HG02973 (cell line): ENCODE measurements around the gene ARHGEF19.

Source experiments
- ATAC-seq: cut with Tn5 transposase; IDR thresholded peaks from one replicate; pipeline ENCODE4 v1.9.1; 2021; ENCODE audit warnings: moderate library complexity; ENCODE audit not compliant: unreplicated experiment

The ARHGEF19 gene

DNA sequence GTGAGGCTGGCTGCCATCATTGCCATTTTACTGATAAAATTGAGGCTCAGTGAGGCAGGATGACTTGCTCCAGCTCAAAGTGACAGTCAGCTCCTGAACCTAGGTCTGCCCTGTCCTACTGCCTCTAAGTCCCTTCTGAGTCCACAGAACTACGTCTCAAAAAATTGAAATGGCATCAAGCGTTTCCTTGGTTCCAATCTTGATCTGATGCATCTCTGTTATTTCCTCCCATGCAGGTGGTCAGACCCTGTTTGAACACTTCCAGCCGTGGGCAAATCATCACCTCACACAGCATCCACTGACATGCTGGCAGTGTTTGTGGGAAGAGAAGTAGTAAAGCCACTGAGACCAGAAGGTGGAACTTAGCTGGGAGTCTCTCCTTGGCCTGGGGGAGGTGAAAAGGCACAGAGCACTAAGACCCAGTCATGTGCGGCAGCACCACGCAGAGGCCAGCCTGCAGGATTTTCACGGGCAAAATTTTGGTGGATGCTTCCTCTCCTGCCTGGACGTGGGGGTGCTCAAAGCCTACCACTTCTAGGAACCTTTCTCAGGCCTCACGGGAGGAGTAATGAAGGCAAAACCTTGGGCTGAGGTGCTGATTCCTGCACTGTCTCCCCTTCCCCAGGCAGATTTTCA lies 32.3 kb upstream of the ARHGEF19 start:
- ATAC-seq: no peak

DNA sequence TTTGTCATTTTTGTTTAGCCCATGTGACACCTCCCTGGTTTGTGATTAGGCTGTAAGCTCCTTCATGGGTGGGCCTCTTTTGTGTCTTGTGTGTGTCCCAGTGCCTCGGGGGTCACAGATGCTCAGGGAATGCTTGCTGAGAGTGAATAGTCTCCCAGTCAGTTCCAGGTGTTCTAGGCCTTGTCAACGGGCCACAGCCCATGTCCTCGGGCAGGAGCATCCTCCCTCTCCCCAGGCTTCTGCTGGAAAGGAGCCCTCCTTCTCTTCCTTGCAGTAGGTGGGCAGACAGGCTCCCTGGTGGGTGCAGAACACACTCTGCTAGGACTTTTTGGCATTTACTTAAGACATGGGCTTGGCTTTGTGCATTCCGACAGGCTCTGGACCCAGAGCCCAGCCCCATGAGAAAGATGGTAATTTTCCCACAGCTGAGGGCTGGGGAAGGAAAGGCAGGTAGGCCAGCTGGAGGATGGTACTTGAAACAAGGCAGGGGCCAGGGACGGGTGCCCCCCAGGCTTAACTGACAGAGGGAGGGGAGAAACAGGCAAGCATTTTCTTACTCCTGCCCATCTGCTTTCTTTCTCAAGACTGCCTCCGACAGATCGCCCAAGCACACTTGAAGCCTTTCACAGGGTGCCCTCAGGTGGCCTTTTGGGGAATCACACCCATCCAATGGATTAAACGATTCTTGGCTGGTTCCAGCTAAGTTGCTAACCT lies 31.6 kb upstream of the ARHGEF19 start:
- no peak for ATAC-seq

DNA sequence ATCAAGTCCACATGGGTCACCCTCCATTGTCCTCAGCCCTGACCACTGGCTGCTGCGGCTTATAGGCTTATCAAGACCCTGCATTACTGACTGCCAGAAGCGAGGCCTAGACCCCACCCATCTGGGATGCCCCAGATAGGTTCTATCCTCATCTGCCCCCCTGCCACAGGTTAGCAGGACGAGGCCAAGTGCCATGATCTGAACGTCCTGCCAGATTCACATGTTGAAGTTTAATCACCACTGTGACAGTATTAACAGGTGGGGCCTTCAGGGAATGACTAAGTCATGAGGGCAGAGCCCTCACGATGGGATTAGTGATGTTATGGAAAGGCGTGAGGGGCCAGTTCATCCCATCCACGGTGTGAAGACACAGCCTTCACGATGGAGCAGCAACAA lies 30.8 kb upstream of the ARHGEF19 start:
- ATAC-seq: no peak

DNA sequence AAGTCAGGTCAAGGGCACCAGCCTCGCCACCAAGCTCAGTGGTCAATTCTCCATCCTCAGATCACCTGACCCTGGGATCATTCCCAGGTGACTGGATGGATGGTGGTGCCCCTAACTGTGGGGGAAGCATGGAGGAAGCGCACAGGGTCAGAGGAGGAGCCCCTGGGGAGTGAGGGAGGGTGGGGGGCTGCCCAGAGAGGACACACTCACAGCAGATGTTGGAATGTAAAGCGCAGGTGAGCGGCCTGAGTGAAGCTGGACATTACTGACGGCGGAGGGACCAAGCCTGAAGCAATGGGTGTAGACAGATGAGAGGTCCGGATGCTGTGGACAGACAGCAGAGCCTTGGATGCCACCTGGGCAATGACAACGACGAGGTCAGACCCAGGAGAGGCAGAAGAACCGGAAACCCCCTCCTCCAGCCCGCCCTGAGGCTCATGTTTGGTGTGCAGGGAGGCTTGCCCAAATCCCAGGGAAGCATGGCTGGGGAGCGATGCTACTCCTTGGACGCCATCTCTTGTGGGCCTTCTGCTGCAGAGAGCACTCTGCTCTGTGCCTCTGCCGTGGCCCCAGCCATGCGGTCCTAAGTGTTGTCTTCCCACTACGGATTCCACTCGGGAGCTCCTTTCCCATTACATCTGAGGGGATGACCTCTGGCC lies 30.2 kb upstream of the ARHGEF19 start:
- ATAC-seq: no peak

DNA sequence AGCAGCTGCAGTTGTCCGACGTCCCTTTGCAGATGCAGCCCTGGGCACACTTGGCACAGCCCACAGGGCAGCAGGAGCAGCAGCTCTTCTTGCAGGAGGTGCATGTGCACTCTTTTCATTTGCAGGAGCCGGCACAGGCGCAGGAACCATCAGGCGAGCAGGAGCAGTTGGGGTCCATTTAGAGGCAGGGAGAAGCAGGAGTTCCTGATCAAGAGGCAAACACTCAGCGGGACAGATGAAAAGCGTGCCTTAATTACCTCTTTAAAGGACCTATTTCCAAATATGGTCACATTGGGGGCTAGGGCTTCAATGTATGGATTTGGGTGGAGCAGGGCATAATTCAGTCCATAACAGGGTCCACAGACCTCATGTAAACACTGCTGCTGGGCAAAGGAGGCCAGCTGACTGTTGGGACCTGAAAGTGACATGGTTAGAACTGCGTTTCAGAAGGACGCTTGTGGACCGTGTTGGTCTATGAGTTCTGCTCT lies 28.8 kb upstream of the ARHGEF19 start:
- no peak for ATAC-seq

DNA sequence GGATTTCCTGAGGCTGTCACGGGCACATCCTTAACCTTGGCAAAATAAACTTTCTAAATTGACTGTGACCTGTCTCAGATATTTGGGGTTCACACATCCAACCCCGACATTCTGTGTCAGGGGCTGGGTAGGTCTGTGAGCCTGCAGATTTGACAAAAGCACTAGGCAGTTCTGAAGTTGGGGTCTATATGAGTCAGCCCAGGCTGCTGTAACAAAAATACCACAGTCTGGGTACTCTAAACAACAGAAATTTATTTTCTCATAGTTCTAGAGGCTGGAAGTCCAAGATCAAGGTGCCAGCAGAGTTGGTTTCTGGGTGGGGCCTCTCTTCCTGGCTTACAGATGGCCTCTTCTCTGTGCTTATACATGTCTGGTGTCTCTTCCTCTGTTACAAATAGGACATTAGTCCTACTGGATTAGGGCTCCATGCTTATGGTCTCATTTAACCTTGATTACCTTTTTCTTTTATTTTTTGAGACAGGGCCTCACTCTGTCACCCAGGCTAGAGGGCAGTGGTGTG lies 27.6 kb upstream of the ARHGEF19 start:
- ATAC-seq: no peak

DNA sequence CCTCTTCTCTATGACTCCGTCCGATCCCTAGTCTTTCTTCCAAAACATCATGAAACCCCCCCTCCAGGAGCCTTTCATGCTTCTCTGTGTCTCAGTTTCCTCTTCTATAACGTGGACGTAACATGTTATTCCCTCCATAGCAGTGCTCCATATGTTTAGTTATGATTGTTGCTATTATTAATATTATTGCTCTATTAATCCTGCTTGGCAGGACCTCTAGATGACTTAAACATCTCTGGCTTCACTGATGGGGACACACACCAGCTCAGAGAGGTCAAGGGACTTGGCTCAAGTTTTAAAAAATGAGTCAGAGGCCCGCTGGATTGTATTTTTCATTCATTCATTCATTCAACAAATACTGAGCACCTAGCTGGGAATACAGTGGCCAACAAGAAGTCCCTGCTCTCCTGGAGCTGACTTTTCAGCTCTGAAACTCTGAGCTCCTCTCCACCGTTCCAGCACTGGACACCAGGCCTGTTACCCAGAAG lies 24.9 kb upstream of the ARHGEF19 start:
- ATAC-seq: no peak

DNA sequence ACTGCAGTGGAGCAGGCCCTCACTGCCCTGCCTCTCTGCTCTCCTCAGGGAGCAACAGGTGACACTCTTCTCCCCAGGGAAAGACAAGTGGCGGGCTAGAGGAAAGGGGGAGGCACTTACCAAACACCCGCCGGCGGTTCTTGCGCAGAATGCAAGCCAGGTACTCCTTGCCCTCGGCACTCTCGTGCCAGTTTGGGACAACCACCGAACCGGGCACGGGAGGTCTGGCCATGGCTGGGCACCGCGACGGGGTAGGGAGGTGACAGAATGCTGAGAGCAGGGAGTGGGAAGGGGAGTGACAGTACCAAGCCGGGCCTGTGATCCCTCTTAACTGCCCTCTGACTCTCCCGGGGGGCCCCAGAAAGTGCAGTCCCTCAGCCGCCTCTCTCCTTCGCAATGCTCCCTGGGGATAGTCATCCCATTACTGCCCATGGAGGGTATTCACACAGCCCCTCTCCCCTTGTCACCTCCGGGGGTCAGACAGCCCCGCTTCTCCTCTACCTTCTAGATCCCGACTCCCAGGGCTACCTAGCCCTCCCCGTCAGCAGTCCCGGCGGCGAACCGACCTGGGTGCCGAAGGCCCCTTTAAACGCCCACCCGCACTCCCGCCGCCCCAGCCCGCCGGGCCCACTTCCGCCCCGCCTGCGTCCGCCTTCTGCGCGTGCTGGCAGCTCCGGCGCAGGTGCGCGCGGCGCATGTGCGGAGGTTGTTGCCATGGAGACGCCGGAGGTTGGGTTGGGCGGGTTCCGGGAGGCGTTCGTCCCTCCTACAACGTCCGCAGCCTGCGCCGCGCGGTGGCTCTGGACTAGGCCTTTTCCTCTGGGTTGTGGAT lies 24.3 kb upstream of the ARHGEF19 start, which contains the start of gene CPLANE2:
Gene CPLANE2 (minus strand): TSS at position 673 of the 832 bp plus-strand sequence. CDS start 441 bp downstream, at position 232.
- peak; percentile 68 for ATAC-seq

DNA sequence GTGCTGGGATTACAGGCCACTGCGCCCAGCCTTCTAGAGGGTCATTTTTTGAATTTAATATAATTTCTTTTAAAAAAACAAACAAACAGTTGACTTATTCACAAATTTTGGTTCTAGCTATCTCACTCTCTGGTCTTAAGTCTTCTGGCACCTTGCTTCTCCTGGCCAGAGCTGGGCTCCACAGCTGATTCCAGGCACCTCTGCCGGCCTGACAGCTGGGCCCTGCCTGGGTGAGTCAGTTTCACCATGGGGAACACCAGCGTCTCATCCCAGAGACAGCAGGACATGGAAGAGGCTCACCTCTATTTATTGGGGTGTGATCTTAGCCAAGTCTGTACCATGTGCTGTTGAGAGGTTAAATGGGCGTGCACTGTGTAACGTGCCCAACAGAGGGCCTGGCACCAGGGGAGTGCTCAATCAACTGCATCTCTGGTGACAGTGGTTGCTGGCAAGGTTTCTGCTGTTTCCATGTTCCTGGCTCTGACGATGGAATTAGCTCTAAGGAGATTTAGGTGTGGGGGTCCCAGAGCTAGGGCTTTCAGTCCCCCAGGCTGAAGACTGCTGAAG lies 23.6 kb upstream of the ARHGEF19 start:
- ATAC-seq: peak; percentile 39

DNA sequence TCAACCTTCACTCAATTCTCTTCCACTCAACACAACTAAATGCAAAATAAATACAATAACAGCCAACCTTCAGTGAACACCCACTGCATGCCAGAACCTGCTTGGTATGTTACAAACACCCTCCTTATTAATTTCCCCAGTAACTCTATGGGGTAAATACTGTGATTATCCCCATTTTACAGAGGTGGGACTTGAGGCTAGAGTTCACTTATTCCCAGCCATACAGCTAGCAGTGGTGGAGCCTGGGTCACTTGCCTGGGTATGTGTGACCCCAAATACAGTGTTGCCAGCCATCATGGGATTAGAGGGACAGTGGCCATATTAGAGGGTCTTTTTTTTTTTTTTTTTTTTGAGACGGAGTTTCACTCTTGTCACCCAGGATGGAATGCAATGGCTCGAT lies 22.9 kb upstream of the ARHGEF19 start:
- no peak for ATAC-seq

DNA sequence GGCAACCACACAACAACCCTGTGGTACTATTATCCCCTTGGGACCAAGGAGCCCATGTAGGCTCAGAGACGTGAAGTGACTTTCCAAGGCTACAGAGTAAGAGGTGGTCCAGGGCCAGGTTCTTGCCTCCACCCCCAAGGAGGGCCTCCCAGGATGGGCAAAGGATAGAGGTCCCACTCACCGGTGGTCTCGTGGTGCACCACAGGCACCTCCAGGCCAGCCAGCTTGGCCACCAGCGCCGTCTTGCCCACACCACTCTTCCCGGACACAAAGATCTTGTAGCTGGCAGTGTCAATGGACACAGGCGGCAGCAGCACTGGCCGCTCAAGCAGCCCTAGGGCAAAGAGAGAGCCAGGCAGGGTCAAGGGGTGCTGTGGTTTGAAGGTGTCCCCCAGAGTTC lies 21.0 kb upstream of the ARHGEF19 start:
- no peak for ATAC-seq

DNA sequence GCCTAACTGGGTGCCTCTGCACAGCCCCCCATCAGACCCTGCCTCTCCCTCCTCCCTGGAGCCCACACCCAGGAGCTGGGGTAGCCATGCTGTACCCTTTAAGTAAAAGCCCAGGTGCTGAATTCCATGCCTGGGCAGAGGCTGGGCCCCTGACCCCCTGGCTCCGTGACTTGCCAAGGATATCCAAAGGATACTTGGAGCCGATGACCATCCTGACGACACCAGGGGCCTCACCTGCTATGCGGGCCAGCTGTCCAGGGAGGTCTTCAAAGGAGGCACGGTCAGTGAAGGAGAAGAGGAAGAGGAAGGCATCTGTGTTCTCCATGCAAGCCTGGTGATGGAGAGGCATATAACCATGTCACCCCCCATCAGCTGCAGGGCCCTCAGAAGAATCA lies 19.9 kb upstream of the ARHGEF19 start:
- ATAC-seq: no peak

DNA sequence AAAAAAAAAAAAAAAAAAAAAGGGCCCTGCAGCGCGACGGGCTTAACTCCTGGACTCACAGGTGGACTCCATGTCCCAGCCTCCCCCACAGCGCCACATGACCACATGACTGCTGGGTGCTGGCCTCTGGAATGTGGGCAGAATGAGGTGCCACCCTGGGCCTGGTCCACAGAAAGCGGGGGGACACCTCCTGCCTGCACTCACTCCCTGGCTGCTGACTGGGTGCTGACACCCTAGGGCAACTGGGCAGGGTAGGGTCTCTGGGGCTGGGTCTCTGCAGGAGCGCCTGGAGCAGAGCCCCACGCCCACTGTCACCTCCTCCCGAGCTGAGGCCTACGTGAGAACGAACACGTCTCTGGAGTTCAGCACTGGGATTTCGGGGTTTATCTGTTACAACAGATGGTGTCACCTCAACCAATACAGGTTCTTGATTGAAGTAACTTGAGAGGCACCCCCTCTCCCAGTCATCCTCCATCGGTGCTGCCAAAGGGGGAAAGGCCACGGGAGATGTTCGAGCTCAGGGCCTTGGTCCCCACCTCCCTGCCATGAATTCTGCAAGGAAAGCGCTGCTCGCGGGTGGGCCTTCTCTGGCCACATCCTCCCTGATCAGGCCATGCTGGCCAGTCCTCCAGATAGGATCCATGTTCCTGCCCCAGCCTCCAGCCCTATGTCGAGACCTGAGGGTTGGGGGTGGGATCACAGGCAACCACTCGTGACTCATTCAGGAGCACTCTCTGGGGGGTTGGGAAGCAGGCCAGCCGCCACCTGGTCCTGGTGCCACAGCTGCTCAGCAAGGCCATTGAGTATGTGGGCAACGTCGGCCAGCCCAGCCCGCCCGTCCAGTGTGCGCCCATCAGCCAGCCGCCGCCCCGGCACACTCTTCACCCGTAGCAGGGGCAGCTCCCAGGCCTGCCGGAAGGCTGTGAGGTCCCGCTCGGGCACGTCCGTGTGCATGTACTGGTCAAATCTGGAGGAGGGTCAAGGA lies 19.2 kb upstream of the ARHGEF19 start:
- ATAC-seq: no peak

DNA sequence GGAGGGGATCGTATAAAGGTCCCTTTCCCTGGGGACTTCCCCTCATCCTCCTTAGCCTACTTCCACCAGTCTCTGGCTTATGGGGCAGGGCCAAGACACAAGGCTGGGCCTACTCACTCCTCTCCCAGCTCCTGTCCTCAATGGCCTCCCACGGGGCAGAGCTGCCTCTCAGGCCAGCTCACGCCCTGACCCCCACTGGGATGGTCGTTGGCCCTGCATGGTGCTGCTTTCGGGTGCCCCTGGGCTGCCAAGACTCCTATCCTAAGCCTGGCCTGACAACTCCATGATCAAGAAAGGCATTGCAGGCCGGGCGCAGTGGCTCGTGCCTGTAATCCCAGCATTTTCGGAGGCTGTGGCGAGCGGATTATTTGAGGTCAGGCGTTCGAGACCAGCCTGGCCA lies 18.3 kb upstream of the ARHGEF19 start:
- ATAC-seq: no peak

DNA sequence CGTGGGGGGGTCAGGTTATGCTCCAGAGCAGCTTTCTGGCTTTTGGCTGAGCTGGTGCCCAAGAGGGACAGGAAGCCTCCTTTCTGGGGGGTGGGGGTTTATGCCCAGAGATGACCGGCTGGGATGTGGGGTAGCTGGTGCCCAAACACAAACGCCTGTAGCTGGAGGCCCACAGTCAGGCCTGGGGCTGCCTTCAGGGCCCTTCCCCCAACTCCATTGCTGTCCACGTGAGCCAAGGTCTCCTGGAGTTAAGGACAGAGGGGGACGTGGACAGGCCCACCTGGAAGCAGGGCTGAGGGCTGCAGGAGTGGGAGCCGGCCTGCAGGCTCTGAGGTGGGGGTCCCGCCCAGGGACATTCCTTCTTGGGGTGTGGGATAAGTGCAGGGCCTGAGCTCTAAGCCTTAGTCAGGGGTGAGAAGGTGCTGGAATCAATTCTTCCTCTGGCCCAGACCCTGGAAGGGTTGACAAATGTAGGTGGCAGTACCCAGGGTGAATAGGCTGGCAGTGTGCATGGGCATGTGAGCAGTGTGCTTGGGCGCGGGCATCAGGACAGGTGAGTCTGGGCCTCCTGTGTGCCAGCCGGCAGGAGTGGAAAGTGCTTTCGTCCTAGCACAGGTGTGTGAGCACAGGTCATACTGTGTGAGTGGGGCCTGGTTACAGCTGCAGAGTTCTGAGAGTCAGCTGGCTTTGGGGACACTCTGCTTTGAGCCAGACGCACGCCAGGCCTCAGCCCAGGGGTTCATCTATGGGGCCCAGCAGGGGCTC lies 17.7 kb upstream of the ARHGEF19 start:
- ATAC-seq: no peak

DNA sequence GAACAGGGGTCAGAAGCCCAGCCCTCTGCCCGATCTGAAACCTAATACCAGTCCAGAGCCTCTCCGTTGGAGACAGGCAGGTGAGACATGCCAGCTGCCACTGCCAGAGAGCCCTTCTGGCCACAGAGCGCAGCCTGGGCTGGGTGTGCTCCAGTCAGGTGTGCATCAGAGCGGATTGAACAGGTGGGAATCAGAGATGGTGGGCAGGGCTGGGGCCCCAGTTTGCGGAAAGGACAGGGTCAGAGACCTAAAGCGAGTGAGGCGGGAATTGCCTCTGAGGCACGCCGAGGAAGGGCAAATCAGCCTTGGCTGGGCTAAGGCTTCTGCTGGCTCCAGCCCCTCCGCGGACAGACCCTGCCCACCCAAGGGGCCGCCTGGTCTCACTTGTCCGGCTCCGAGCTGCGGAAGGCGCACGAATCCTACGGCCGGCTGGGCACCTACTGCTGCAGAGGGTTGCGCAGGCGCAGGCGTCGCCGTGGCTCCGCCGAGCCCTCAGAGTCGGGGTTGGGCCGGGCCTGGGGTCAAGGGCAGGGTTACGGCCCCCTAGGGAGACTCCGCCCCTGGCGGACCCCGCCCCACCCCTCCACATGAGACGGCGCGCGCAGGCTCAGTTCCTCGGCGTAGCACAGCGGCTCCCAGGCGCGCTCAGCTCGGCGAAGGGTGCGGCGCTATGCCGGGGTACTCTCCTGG lies 14.2 kb upstream of the ARHGEF19 start:
- ATAC-seq: no peak

DNA sequence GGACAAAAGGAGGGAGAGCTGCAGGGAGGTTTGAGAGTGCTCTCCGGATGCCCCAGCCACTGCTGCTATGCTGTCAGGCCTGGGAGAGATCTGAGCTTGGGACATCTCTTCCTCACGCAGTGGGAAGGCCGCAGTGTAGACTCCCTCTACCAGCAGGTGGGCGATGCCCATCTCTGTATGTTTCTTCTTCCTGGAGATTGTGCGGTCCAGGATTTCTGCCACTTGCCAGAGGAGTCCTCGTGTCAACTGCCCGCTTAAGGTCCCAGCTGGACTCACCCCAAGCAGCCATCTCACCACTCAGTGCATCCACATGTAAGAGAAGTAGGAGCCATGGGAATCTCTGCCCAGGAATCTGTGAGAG lies 13.7 kb upstream of the ARHGEF19 start:
- ATAC-seq: no peak

DNA sequence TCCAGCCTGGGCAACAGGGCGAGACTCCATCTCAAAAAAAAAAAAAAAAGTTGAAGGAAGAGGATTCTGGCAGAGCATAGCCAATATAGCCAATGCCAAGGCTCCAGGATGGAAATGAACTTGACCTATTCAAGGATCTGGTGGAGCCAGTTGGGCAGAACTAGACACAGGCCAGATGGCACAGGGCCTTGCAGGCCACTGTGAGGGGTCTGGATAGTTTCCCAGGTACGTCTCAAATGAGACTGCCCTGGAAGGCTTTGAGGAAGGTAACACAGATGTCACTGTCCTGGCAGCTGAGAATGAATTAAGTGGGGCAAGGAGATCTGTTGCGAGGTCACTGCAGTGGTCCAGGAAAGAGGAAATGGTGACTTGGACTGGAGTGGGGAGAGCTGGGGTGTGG lies 12.0 kb upstream of the ARHGEF19 start:
- no peak for ATAC-seq
